ENCODE measurements around the gene MICAL3. TPM values are rescaled to one million over a fixed set of nuclear protein-coding genes. Genes with fewer than 3 reads are reported as not detected.

MICAL3 gene
- total RNA-seq, 1 donor from 2014 or later, result 33.6 TPM

GRCh38 chr22:17804331-17805080 lies 219.9 kb downstream of the MICAL3 start:
- Histone ChIP-seq H4K20me1 (ENCODE audit: low read depth) (no peaks in the 10 kb centered on the region), H3K27me3 (no peaks in the 10 kb centered on the region), H3K79me2 (ENCODE audit: low read depth) (no peaks in the 10 kb centered on the region), H3K9me3 (ENCODE audit: low read depth) (no peaks in the 10 kb centered on the region), H3K4me2 (no peak overlapping the region), H3F3A (ENCODE audit: low read depth) (no peaks in the 10 kb centered on the region), H3K9ac (no peak overlapping the region), H2AFZ (replicated peaks) (no peak overlapping the region), H3K4me3 (no peak overlapping the region), H3K4me1 (no peaks in the 10 kb centered on the region), H3K27ac (no peak overlapping the region), H3K36me3 (no peaks in the 10 kb centered on the region)
- peaks cover 21% of the 10 kb centered on the region for H3K36me3 Mint-ChIP-seq
- H3K27ac Mint-ChIP-seq, result peak overlapping the region; percentile 85
- no peak overlapping the region for H3K4me3 Mint-ChIP-seq
- peaks cover 12% of the 10 kb centered on the region for H3K4me1 Mint-ChIP-seq
- H3K9me3 Mint-ChIP-seq, result no peaks in the 10 kb centered on the region
- DNase-seq (ENCODE audit: low spot score), result no peak
- no peak for TF ChIP-seq EZH2phosphoT487 (IDR thresholded peaks at IDR 0.05)
- H3K27me3 Mint-ChIP-seq (ENCODE audit: insufficient read depth, low read depth), result peaks cover 7% of the 10 kb centered on the region

DNA sequence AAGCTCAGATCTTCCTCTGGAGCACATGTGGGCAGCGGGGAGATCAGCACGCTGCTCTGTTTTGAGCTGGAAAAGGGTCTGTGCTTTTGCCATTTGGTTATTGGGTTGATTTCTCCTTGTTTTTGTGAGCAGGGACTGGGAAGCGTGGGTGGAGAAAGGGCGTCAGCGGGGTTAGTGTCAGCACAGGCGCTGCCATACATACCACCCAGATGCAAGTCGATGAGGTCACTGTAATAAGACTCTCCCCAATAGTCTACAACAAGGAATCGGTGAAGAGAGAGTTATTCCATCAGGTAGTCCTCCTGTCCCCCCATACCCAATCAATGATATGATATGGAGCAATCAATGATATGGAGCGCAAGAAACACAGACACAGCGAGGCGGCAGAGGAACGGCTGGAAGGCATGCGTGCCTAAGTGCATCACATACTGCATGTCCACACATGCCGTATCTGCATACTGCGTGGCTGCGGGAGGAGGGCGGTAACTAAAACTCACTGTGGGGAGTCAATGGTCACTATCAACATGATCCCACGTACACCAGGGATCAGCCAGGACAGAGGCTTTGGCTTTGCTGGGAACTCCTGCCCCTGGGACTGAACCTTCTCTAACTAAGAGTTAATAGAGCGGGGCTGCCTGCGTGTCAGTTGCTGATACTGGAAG lies 220.6 kb downstream of the MICAL3 start:
- peaks cover 11% of the 10 kb centered on the region for H3K4me1 Mint-ChIP-seq
- peaks cover 20% of the 10 kb centered on the region for H3K36me3 Mint-ChIP-seq
- Histone ChIP-seq H3K79me2 (ENCODE audit: low read depth) (no peaks in the 10 kb centered on the region), H3K9me3 (ENCODE audit: low read depth) (no peaks in the 10 kb centered on the region), H2AFZ (replicated peaks) (no peak overlapping the region), H4K20me1 (ENCODE audit: low read depth) (no peaks in the 10 kb centered on the region), H3K27ac (no peak overlapping the region), H3K4me3 (no peak overlapping the region), H3K36me3 (no peaks in the 10 kb centered on the region), H3K27me3 (no peaks in the 10 kb centered on the region), H3K9ac (no peak overlapping the region), H3K4me1 (no peaks in the 10 kb centered on the region), H3K4me2 (no peak overlapping the region), H3F3A (ENCODE audit: low read depth) (no peaks in the 10 kb centered on the region)
- no peaks in the 10 kb centered on the region for H3K9me3 Mint-ChIP-seq
- peaks cover 7% of the 10 kb centered on the region for H3K27me3 Mint-ChIP-seq (ENCODE audit: insufficient read depth, low read depth)
- TF ChIP-seq EZH2 (IDR thresholded peaks at IDR 0.05), result no peak
- TF ChIP-seq CTCF (IDR thresholded peaks at IDR 0.05), result no peak
- no peak for TF ChIP-seq EZH2phosphoT487 (IDR thresholded peaks at IDR 0.05)
- DNase-seq (ENCODE audit: low spot score), result no peak
- no peak overlapping the region for H3K4me3 Mint-ChIP-seq
- H3K27ac Mint-ChIP-seq, result no peak overlapping the region

DNA sequence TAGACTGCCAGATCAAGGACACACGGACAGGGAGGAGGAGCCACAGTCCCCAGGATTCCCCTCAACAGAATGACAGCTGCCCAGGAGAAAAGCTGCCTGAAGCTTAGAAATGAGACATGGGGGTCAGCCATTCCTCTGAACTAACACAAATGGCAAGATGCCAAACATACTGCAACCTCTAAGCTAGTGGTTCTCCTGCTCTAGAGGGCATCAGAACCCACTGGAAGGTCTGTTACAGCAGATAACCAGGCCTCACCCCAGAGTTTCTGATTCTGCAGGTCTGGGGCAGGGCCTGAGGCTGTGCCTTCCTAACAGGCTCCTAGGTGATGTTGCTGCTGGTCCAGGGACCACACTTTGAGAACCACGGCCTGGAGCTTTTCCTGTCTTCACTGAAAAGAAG lies 221.5 kb downstream of the MICAL3 start:
- TF ChIP-seq EZH2 (IDR thresholded peaks at IDR 0.05), result no peak
- no peak for TF ChIP-seq EZH2phosphoT487 (IDR thresholded peaks at IDR 0.05)
- no peak for TF ChIP-seq CTCF (IDR thresholded peaks at IDR 0.05)
- no peak overlapping the region for H3K4me3 ChIP-seq
- H3K4me1 Mint-ChIP-seq, result peaks cover 11% of the 10 kb centered on the region
- no peak overlapping the region for H3K4me2 ChIP-seq
- no peaks in the 10 kb centered on the region for H3K36me3 ChIP-seq
- no peaks in the 10 kb centered on the region for H3K79me2 ChIP-seq (ENCODE audit: low read depth)
- no peak overlapping the region for H3K27ac ChIP-seq
- H3K4me3 Mint-ChIP-seq, result no peak overlapping the region
- H3F3A ChIP-seq (ENCODE audit: low read depth), result no peaks in the 10 kb centered on the region
- peaks cover 7% of the 10 kb centered on the region for H3K27me3 Mint-ChIP-seq (ENCODE audit: insufficient read depth, low read depth)
- no peaks in the 10 kb centered on the region for H3K27me3 ChIP-seq
- no peak overlapping the region for H2AFZ ChIP-seq (replicated peaks)
- H3K36me3 Mint-ChIP-seq, result peaks cover 20% of the 10 kb centered on the region
- H3K4me1 ChIP-seq, result no peaks in the 10 kb centered on the region
- DNase-seq (ENCODE audit: low spot score), result no peak
- H3K9me3 Mint-ChIP-seq, result no peaks in the 10 kb centered on the region
- no peak overlapping the region for H3K9ac ChIP-seq
- H3K27ac Mint-ChIP-seq, result no peak overlapping the region
- H3K9me3 ChIP-seq (ENCODE audit: low read depth), result no peaks in the 10 kb centered on the region
- no peaks in the 10 kb centered on the region for H4K20me1 ChIP-seq (ENCODE audit: low read depth)

GRCh38 chr22:17802411-17802810 lies 221.9 kb downstream of the MICAL3 start:
- Histone ChIP-seq H3K4me2 (no peak overlapping the region), H3K9ac (no peak overlapping the region), H3K36me3 (no peaks in the 10 kb centered on the region), H3K27ac (no peak overlapping the region), H4K20me1 (ENCODE audit: low read depth) (no peaks in the 10 kb centered on the region), H3F3A (ENCODE audit: low read depth) (no peaks in the 10 kb centered on the region), H3K9me3 (ENCODE audit: low read depth) (no peaks in the 10 kb centered on the region), H2AFZ (replicated peaks) (no peak overlapping the region), H3K79me2 (ENCODE audit: low read depth) (no peaks in the 10 kb centered on the region), H3K4me1 (no peaks in the 10 kb centered on the region), H3K4me3 (no peak overlapping the region), H3K27me3 (no peaks in the 10 kb centered on the region)
- H3K27me3 Mint-ChIP-seq (ENCODE audit: insufficient read depth, low read depth), result peaks cover 7% of the 10 kb centered on the region
- peak overlapping the region; percentile 12 for H3K27ac Mint-ChIP-seq
- H3K4me1 Mint-ChIP-seq, result peaks cover 11% of the 10 kb centered on the region
- H3K9me3 Mint-ChIP-seq, result no peaks in the 10 kb centered on the region
- no peak overlapping the region for H3K4me3 Mint-ChIP-seq
- TF ChIP-seq EZH2 (IDR thresholded peaks at IDR 0.05) (no peak), CTCF (IDR thresholded peaks at IDR 0.05) (no peak), EZH2phosphoT487 (IDR thresholded peaks at IDR 0.05) (no peak)
- H3K36me3 Mint-ChIP-seq, result peaks cover 19% of the 10 kb centered on the region
- no peak for DNase-seq (ENCODE audit: low spot score)

All from neural progenitor cell (in vitro differentiated cells).